Activated CD8-positive, alpha-beta memory T cell treated with anti-CD3 and anti-CD28 coated beads, Interleukin-2, amount 50 U/mL, for 48 hours (primary cell): ENCODE data around the gene LMBR1.
"Not testable (repeated sequence)": the region's sequence is repeated elsewhere in the genome, so short reads cannot be mapped to it uniquely, and the experiment has no call there.

Experiments
- DNase-seq: peaks from one replicate; pipeline ENCODE4 v3.0.0-alpha.2; 2020

The LMBR1 gene

DNA sequence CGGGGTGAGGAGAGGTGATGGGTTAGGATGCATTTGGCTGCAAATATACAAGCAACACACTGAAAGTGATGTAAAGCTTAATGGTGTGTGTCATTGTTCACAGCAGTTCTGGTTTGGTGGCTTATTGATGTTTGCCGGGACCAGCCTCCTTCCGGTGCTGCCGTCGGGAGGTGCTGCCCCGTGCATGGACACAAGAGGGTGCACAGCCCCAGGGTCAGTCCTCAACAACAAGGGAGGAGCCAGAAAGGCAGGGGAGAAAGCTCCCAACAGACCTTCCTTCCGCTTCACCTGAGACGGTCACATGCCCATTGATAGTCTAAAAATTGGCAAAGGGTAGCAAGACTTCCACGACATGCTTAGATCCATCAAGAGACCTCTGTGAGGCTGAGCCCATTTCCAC is 242.9 kb downstream of the LMBR1 start:
- DNase-seq = no peak

DNA sequence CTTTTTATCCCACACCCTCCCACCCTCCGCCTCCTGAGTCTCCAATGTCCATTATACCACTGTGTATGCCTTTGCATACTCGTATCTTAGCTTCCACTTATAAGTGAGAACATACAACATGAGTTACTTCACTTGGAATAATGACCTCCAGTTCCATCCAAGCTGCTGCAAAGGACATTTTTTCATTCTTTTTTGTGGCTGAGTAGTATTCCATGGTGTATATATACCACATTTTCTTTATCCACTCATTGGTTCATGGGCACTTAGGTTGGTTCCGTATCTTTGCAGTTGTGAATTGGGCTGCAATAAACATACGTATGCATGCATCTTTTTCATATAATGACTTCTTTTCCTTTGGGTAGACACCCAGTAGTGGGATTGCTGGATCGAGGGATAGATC is 245.7 kb downstream of the LMBR1 start:
- DNase-seq = not testable (repeated sequence)

DNA sequence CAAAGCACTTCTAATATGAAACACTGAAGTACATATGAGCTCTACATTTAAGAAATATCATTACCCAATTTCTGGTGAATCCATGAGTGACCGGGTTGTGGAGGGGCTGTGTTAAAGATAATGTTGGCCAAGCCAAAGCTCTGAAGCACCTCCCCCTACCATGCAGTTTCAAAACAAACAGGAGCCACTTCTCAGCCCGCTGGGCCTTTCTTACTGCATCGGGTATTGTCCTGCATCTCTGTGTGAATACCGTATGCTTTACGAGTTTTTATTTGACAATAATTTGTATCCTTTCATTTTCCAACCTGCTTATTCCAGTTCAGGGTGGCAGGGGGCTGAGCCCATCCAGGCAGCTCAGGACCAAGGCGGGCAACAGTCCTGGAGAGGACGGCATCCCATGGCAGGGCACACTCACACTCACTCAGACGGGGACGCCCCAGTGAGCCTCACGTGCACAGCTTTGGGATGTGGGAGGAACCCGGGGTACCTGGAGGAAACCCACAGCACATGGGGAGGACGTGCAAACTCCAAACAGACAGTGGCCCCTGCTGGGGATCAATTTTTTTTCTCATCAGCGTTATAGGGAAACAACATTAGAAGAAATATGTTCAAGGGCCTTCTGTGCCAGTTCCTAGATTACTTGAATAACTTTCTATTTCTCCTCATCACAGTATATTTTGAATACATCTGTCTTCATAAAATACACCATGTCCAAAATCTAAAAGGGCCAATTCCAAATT is 250.5 kb downstream of the LMBR1 start:
- no peak for DNase-seq

DNA sequence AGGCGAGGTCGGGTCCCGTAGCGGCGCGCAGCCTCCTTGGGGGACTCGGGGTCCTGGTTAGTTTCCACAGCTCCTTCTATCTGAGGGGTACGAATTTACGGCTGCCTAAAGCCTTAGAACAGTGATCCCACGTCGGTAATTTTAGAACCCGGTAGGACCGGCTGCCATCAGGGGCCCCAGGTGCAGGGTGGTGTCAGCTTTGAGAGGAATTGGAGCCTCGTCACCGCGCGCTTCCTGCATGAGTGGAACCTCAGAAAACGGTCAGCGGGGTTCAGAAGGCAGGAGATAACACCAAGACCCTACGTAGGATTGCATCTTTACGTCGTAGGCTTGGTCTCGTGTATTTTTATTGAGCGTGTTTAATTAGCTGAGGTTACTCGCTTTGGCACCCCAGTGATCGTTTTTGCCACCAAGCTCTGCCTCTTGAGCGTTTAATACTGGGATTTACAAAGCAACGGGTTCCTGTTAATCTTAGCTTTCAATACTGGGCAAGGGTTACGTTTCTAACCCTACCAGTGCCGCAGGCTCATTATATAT is 252.0 kb downstream of the LMBR1 start:
- no peak for DNase-seq

DNA sequence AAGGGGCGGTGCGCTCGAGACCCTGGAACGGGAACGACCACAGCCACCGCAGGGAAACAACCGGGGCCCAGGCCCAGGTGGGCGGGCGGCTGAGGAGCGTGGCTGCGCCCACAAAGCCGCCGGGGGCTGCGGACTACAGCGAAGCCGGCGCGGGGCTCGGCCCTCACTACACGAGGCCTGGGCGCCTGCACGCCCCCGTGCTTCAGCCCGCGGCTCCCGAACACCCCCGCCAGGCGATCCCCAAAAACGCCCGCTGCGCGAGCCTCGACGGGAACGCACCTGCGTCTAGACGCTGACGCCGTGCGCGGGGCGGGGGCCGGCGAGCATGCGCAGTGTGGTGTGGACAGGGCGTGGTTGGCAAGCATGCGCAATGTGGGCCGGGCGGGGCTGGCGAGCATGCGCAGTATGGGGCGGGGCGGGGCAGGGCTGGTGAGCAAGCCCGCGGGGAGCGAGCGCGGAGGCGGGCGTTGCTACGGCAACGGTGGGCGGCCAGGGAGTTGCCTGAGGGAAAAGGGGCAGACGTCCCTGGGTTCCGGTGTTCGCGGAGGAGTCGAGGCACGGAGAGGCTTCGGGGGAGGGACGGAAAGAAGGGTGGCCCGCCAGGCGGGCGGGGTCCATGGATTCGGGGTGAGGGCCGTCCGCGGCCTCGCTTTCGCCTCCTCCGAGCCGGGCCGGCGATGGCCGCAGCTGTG is 252.6 kb downstream of the LMBR1 start, which contains the start of gene RNF32:
TSS of gene RNF32 (plus strand) at position 518 of the 692 bp plus-strand sequence. CDS start 3,104 bp downstream, outside the sequence.
- peak; percentile 100 for DNase-seq

DNA sequence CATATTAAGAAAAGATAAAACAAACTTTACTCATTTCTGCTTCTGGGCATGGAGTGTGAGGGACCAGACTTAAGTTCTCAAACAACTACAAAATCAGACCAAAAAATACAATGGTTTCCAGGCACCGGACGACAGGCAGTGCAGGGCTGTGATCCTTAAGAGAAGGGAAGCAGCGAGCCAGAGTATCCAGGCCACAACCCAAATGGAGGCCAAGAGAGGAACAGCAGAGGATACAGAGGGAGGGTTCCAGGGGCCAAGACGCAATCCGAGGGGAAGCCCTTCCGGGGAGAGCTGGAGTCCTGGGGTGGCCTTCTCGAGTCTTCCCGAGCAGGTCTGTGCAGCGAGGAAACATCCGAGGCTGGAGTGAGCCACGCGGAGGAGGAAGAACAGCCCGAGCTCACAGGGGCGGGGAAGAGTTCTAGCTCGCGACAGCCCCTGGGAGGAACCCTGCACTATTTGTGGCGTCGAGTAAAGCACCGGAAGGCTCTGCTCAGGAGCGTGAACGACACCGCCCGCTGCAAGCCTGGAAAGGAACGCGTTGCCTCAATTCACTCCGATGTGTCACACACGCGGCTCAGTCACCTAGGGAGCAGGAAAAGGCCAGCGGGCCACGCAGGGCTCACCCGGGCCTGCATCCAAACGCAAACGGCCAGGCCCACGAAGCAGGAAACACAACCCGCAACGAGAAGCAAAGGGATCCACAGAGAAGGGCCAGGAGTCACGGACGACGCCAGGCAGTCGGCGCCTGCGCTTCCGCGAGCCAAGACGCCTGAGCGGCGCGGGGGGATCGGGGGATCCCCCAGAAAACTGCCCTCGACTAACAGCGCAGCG is 253.3 kb downstream of the LMBR1 start:
- no peak for DNase-seq

DNA sequence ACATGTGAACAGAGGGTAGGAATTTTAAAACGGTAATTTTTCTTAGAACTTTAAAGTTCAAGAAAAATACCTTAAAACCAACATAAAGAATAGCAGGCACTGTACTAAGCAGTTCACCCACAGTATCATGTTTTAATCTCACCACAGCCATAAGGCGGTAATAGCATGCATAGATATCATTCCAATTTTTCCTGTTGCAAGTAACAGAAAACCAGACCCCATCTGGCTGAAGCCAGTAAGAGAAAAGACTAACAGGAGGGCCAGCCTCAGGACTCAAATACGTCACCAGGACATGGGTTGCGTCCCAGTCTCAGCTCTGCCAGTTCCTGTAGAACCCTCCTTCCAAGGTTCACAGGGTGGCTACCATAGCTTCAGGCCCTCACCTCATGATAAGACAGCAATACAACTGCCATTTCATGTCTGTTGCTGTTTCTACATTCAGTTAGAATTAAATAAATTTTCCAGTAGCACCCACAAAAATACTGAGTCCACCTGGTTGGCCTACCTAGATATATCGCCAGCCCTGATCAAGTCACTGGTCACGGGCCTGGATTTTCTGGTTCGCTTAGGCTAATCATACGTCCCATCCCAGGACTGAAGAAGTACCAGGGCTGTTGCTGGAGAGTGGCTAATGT is 254.4 kb downstream of the LMBR1 start:
- no peak for DNase-seq

DNA sequence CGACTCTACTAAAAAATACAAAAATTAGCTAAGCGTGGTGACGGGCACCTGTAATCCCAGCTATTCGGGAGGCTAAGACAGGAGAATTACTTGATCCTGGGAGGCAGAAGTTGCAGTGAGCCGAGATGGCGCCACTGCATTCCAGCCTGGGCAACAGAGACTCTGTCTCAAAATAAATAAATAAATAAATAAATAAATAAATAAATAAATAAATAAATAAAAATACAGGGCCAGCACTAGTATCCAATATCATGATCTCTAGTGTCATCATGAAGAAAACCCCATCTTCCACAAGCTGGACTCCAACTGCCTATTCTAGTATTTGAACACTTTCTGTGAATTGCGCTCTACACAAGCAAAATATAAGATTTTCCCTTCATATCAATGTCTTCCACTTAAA is 255.9 kb downstream of the LMBR1 start:
- not testable (repeated sequence) for DNase-seq

DNA sequence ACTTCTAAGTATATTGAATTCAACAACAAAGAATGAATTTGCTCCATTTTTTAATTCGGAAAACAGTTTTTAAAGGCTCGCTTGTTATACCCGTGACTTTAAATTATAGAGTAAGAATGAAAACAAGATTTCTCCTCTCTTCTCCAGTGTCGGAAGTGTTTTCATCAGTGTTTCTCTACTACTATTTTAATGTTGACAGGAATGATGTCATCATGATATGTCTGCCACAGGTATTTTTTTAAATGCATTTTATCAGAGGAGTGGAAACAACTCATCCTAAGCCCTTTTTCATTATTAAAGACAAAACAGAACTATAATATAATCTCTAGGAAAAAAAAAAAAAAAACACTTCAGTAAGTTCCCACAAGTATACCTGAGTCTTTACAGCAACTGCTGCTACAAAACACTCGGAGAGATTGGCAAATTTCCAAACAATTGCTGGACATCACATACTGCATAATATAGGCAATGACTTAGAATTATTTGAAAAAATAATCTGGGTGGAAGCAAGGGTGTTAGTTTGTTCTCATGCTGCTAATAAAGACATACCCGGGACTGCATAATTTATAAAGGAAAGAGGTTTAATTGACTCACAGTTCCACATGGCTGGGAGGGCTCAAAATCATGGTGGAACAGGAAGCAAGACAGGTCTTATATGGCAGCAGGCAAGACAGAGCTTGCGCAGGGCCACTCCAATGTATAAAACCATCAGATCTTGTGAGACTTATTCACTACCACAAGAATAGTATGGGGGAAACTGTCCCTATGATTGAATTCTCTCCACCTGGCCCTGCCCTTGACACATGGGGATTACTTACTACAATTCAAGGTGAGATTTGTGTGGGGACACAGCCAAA is 257.2 kb downstream of the LMBR1 start:
- no peak for DNase-seq

DNA sequence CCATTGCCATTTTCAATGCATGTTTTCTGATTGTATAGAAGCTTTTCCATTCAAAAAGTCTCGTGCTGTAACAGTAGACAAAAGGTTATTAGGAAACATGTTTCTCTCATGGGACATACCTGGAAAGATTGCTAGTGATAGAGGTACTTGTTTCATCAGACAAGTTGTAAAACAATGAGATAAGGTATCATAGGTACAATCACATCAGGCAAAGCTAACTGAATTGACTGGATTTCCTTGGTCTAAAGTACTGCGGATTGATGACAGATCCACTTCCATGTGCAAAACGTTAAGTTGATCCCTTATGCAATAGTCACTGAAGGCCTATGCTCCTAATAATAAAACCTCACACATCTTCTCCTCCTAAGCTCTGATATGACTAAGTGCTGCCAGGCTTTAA is 258.9 kb downstream of the LMBR1 start:
- no peak for DNase-seq

DNA sequence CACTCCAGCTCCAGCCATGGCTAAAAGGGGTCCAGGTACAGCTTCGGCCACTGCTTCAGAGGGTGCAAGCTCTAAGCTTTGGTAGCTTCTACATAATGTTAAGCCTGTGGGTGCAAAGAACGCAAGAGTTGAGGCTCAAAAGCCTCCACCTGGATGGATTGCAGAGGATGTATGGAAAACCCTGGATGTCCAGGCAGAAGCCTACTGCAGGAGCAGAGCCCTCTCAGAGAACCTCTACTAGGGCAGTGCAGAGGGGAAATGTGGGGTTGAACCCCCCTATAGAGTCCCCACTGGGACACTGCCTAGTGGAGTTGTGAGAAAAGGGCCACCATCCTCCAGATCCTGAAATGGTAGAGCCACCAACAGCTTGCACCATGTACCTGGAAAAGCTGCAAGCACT is 263.1 kb downstream of the LMBR1 start:
- no peak for DNase-seq

DNA sequence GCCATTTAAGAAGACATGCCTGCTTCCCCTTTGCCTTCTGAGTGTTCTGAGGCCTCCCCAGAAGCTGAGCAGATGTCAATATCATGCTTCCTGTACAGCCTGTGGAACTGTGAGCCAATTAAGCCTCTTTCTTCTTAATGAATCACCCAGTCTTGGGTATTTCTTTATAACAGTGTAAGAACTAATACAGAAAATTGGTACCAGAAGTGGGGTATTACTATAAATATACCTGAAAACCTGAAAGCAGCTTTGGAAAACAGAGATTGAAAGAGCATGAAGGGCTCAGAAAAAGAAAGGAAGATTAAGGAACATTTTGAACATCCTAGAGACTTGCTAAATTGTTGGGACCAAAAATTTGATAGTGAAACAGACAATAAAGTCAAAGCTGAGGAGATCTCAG is 264.4 kb downstream of the LMBR1 start:
- no peak for DNase-seq
